K562 (cell line): ENCODE data around the gene ZFP64. TPM values are rescaled to one million over a fixed set of nuclear protein-coding genes. Genes with fewer than 3 reads are reported as not detected.

Experiments
- CAMTA2 ChIP-seq: fragments of 250-450 bp; sonication (Bioruptor Pico); conservative IDR thresholded peaks from 2 replicates; pipeline ENCODE4 v1.5.1; 2022
- CEBPB ChIP-seq: fragments of 450-650 bp; IDR thresholded peaks from 2 replicates; pipeline ENCODE4 v1.6.1; 2016; ENCODE audit warnings: missing genetic modification characterization, missing compliant biosample characterization
- CHD7 ChIP-seq: fragments of 200-600 bp; sonication (generic); IDR thresholded peaks from one replicate; pipeline ENCODE4 v1.6.1; 2012; ENCODE audit warnings: mild to moderate bottlenecking, low read depth, low read length, inconsistent platforms
- DPF2 ChIP-seq: fragments of 450-650 bp; IDR thresholded peaks from 2 replicates; pipeline ENCODE4 v1.6.1; 2016
- ELF2 ChIP-seq: fragments of 250-450 bp; sonication (Bioruptor Pico); IDR thresholded peaks from 2 replicates; pipeline ENCODE4 v1.5.0; 2021; ENCODE audit warnings: mild to moderate bottlenecking
- IRF9 ChIP-seq: fragments of 450-650 bp; IDR thresholded peaks from 2 replicates; pipeline ENCODE4 v1.6.1; 2016; ENCODE audit warnings: missing biosample characterization, missing genetic modification characterization
- KAT7 ChIP-seq: sonication (generic); formaldehyde crosslinking; IDR thresholded peaks from 2 replicates; pipeline ENCODE4 v1.8.0; 2022; ENCODE audit warnings: missing genetic modification reagents, mild to moderate bottlenecking, borderline replicate concordance
- LEF1 ChIP-seq: fragments of 450-650 bp; IDR thresholded peaks from 2 replicates; pipeline ENCODE4 v1.6.1; 2016; ENCODE audit warnings: mild to moderate bottlenecking
- RBFOX2 ChIP-seq: fragments of 200-400 bp; formaldehyde crosslinking; IDR thresholded peaks from 2 replicates; pipeline ENCODE4 v1.6.1; 2017; ENCODE audit warnings: low read depth, mild to moderate bottlenecking, low read length, moderate library complexity
- RNF2 ChIP-seq: sonication (generic); IDR thresholded peaks from 2 replicates; pipeline ENCODE4 v1.6.1; 2016
- TAF1 ChIP-seq: IDR thresholded peaks from 2 replicates; pipeline ENCODE4 v1.6.1; 2011; ENCODE audit warnings: mild to moderate bottlenecking, low read length, moderate library complexity; ENCODE audit not compliant: insufficient read depth, control insufficient read depth, severe bottlenecking; ENCODE audit errors: extremely low read depth
- ZNF23 ChIP-seq: fragments of 250-450 bp; sonication (Bioruptor Pico); IDR thresholded peaks from 2 replicates; pipeline ENCODE4 v1.4.0; 2020; ENCODE audit warnings: mild to moderate bottlenecking
- polyA plus RNA-seq, 8 experiments: library from polyadenylated mRNA; depleted of rRNA in 4 of 8; stranded (reverse) in 5 of 8; unstranded in 3 of 8; fragments of >200 nt; fragmentation: Nextera tagmentation in 2 of 8; fragmentation: Illumina TruSeq in 1 of 8; extraction: Ambion mirVana in 2 of 8; extraction: Trizol in 1 of 8; gene quantifications; 2 replicates each; pipeline versions ENCODE4 v1.2.1 to v1.2.3, GENCODE V29; 2011 to 2014; ENCODE audit warnings: inconsistent platforms in 1 of 8, missing spikeins in 1 of 8
- total RNA-seq, 7 experiments: library from RNA; depleted of rRNA in 6 of 7; stranded (reverse); fragments of >200 nt in 6 of 7; fragmentation: Illumina TruSeq in 2 of 7; extraction: Trizol in 2 of 7; gene quantifications; 2 replicates each; pipeline versions ENCODE4 v1.2.1 to v1.2.3, GENCODE V29; 2011 to 2021; ENCODE audit warnings: low replicate concordance in 1 of 7
- TF ChIP-seq, protein P1 (sequence below): fragments of 250-450 bp; sonication (Bioruptor Pico); IDR thresholded peaks from 2 replicates; pipeline ENCODE4 v1.5.0; 2021; ENCODE audit warnings: mild to moderate bottlenecking, borderline replicate concordance

ZFP64 gene
- total and polyA plus RNA-seq, 9 of the 15 experiments (the other 6 are each of a cell fraction or from before 2014, with no cell fraction given): 1.4 to 13.4 (median 7.0) TPM

DNA sequence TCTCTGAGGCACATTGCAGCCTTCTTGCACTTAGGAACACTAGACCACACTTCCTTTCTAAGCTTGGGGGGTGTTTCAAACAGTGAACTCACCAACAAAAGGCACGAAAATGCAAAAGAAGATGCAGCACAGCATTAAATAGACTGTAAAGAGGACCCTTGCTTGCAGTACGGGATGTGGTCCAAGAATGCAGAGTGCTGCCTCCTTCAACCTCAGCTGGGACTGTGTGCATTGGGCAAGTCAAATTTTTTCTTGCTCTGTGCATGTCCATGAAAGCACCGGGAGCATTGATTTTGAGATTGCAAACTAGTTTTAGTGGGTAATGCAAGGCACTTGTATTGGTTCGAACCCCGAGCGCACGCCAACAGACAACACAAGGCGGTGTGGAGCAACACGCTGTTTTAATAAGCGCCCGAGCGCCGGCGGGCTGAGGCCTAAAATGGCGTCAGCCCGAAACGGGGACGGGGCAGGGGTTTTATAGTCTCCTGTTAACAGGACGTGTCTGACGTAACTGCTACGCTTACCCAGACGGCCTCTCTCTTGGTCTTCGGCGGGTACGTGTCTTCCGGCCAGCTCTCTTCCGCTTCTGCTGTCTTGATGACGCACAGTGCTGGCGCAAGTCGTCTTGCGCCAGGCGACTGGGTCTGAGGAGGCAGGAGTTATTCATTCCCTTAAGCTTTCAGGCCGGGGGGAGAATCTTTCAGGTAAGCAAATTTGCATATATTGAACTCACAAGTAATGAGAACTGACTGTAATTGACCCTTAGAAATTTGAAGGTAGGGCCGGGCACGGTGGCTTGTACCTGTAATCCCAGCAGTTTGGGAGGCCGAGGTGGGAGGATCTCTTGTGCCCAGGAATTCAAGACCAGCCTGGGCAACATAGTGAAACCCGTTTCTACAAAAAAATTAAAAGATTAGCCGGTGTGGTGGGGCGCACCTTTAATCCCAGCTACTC, 18.7 kb upstream of the ZFP64 start (continued):
- TF ChIP-seq, protein P1, sequence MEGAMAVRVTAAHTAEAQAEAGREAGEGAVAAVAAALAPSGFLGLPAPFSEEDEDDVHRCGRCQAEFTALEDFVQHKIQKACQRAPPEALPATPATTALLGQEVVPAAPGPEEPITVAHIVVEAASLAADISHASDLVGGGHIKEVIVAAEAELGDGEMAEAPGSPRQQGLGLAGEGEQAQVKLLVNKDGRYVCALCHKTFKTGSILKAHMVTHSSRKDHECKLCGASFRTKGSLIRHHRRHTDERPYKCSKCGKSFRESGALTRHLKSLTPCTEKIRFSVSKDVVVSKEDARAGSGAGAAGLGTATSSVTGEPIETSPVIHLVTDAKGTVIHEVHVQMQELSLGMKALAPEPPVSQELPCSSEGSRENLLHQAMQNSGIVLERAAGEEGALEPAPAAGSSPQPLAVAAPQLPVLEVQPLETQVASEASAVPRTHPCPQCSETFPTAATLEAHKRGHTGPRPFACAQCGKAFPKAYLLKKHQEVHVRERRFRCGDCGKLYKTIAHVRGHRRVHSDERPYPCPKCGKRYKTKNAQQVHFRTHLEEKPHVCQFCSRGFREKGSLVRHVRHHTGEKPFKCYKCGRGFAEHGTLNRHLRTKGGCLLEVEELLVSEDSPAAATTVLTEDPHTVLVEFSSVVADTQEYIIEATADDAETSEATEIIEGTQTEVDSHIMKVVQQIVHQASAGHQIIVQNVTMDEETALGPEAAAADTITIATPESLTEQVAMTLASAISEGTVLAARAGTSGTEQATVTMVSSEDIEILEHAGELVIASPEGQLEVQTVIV (CRISPR knock-in tag): no peak
- TF ChIP-seq IRF9 (tag) (no peak), ELF2 (no peak), TAF1 (no peak), RNF2 (no peak), DPF2 (no peak), CAMTA2 (CRISPR knock-in tag) (no peak), ZNF23 (CRISPR knock-in tag) (no peak), CHD7 (no peak), LEF1 (no peak), RBFOX2 (peak; percentile 87), KAT7 (CRISPR knock-in tag) (no peak), CEBPB (tag) (peak; percentile 40; the same call in 1 of the 2 replicates)
